Measurements from ENCODE around the gene LMBRD1. TPM values are rescaled to one million over a fixed set of nuclear protein-coding genes. Genes with fewer than 3 reads are reported as not detected.

The LMBRD1 gene
- total and polyA plus RNA-seq, 2 of the 8 experiments (the other 6 are each of a cell fraction or from before 2014, with no cell fraction given) = 9.1 to 16.8 TPM

DNA sequence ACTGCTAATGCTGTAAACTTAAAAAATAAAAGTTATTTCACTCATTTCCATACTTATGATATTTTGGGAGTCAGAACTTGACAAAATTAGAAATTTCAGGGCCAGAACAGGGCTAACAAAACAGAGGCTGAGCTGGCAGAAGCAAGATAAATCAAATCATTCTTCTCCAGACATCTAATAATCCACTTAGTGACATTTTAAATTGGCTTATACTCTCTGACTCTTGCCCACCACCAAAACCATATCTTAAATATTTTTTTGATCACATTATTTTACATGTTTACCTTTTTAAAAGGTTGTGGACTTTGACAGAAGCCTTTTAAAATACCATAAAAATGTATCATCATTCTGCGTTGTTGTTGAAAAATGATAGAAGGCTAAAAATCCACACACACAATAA, 116.5 kb downstream of the LMBRD1 start:
- Histone ChIP-seq H3K14ac (ENCODE audit: insufficient read length) (no peak overlapping the region), H3K4ac (replicated peaks; ENCODE audit: insufficient read length, low read depth, low read length) (no peak overlapping the region), H4K91ac (replicated peaks; ENCODE audit: insufficient read length, low read length) (no peak overlapping the region), H2BK120ac (replicated peaks; ENCODE audit: low read depth, low read length) (no peak overlapping the region), H3K23me2 (ENCODE audit: low read depth, low read length) (no peaks in the 10 kb centered on the region), H3K79me2 (ENCODE audit: control insufficient read depth in 1 of 2, insufficient read depth in 2 of 2, low read length in 2 of 2) (no peaks in the 10 kb centered on the region), H3K23ac (ENCODE audit: insufficient read length) (no peak overlapping the region), H4K8ac (ENCODE audit: extremely low read depth, insufficient read depth, low read length) (no peak overlapping the region), H3K27ac (ENCODE audit: low read depth, low read length) (no peak overlapping the region), H2BK15ac (ENCODE audit: low read length) (no peak overlapping the region), H4K20me1 (replicated peaks in 1 of 2; ENCODE audit: control insufficient read depth in 1 of 2, insufficient read depth in 2 of 2, low read length in 2 of 2) (no peaks in the 10 kb centered on the region), H2AK5ac (ENCODE audit: low read depth, low read length) (no peak overlapping the region), H2BK20ac (ENCODE audit: low read length) (no peak overlapping the region), H2BK5ac (ENCODE audit: low read depth, low read length) (no peak overlapping the region), H3K36me3 (ENCODE audit: control insufficient read depth in 2 of 4, insufficient read depth in 4 of 4, low read length in 3 of 4) (peaks cover 0 to 3% (median 0%) of the 10 kb centered on the region in 4 experiments; a peak in 1 of 8 replicates), H2BK12ac (ENCODE audit: low read depth, low read length) (no peak overlapping the region), H3K18ac (ENCODE audit: extremely low read depth, low read length) (no peak overlapping the region), H3K27me3 (replicated peaks in 1 of 4; ENCODE audit: control insufficient read depth in 3 of 4, extremely low read depth in 1 of 4, insufficient read depth in 3 of 4, low read length in 3 of 4) (no peaks in the 10 kb centered on the region), H3K79me1 (ENCODE audit: low read depth, low read length) (no peaks in the 10 kb centered on the region), H3K9ac (replicated peaks in 1 of 4; ENCODE audit: extremely low read depth in 1 of 4, low read depth in 3 of 4, low read length in 3 of 4) (no peak overlapping the region), H4K5ac (ENCODE audit: insufficient read length, low read depth, low read length) (no peak overlapping the region), H3K4me1 (replicated peaks in 1 of 4; ENCODE audit: control insufficient read depth in 3 of 4, insufficient read depth in 4 of 4, low read length in 3 of 4) (no peaks in the 10 kb centered on the region), H3K4me2 (ENCODE audit: insufficient read depth in 1 of 2, low read depth in 2 of 2, low read length in 2 of 2) (no peak overlapping the region), H3K4me3 (ENCODE audit: extremely low read depth in 1 of 4, insufficient read depth in 2 of 4, low read depth in 3 of 4, low read length in 4 of 4) (no peak overlapping the region), H3K9me3 (ENCODE audit: insufficient read depth in 2 of 2, low read depth in 1 of 2, low read length in 1 of 2) (no peaks in the 10 kb centered on the region), H2AFZ (ENCODE audit: low read length) (no peak overlapping the region), H3K56ac (replicated peaks; ENCODE audit: insufficient read length, low read depth, low read length) (no peak overlapping the region)
- no peak for DNase-seq (ENCODE audit: low read depth in 1 of 2, low spot score in 2 of 2)
- ChIA-PET CTCF (ENCODE audit: partially characterized antibody) (no interaction called here), POLR2A (ENCODE audit: partially characterized antibody) (no interaction called here)
- FAIRE-seq = no peak
- TF ChIP-seq BACH1 (IDR thresholded peaks at IDR 0.05; ENCODE audit: low read length) (no peak), POLR2A (IDR thresholded peaks at IDR 0.05; ENCODE audit: control extremely low read depth in 1 of 2, low read depth in 2 of 2, low read length in 2 of 2) (no peak), CBX8 (IDR thresholded peaks at IDR 0.05; ENCODE audit: borderline replicate concordance, low read depth, low read length) (no peak), TAF7 (optimal IDR thresholded peaks at IDR 0.05; ENCODE audit: borderline replicate concordance, low read depth, low read length) (no peak), CTBP2 (IDR thresholded peaks at IDR 0.05; ENCODE audit: borderline replicate concordance, insufficient read depth, insufficient read length, low read length) (no peak), POLR2AphosphoS5 (IDR thresholded peaks at IDR 0.05; ENCODE audit: low read depth, low read length) (no peak), KDM1A (IDR thresholded peaks at IDR 0.05; ENCODE audit: borderline replicate concordance, low read length) (no peak), NANOG (IDR thresholded peaks at IDR 0.05; ENCODE audit: insufficient read depth, low read depth, low read length, poor library complexity, severe bottlenecking) (no peak), EP300 (IDR thresholded peaks at IDR 0.05; ENCODE audit: borderline replicate concordance in 1 of 2, low read depth in 2 of 2, low read length in 2 of 2) (no peak), HDAC2 (IDR thresholded peaks at IDR 0.05; ENCODE audit: borderline replicate concordance in 1 of 2, low read depth in 2 of 2, low read length in 2 of 2) (no peak), POU5F1 (IDR thresholded peaks at IDR 0.05; ENCODE audit: low read depth, low read length) (no peak), SP4 (IDR thresholded peaks at IDR 0.05; ENCODE audit: low read length) (no peak), KDM5A (IDR thresholded peaks at IDR 0.05; ENCODE audit: low read length) (no peak)
- 100% methylated on average over 1 of the region's 1 CpG; no CpG with 5 or more reads in 1 of the 2 experiments for WGBS, 2 experiments (ENCODE audit: extremely low coverage in 1 of 2, insufficient coverage in 1 of 2, insufficient read length in 1 of 2, insufficient replicate concordance in 2 of 2, low coverage in 1 of 2, low lambda C conversion rate in 2 of 2, missing lambda C conversion rate in 1 of 2)
